NCI-H69 (cell line): ENCODE measurements around the gene IL17A.

Experiments
- DNase-seq: peaks from one replicate; lab custom pipeline; 2025; lab: John Stamatoyannopoulos, UW

IL17A gene

DNA sequence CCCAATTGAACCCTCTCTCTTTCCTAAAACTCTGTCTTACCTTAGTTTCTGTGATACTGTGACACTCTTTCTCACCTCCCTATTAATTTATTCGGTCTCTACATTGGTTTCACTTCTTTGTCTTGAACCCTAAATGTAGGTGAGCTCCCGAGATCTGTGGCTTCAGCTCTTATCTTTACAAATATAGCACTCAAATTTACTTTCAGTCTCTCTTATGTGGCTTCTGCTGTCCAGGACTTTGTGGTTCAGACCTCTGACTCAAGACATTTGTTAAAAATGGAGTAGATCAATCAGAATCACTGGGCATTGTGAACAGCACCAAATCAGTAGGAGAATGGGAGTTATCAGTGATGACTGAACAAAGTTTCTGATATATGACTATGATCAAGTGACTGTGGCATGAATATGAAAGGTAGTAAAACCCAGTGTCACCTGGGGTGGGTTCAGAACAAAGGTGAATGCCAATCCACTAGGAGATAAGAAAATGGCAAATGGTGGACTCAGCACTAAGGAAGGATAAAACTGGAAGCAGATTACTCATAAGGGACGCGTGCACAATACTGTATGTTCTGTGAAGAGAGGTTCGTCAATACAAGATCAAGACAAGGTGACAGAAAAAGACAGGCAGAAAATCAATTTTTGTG is 30.9 kb downstream of the IL17A start:
- DNase-seq: no peak

GRCh38 chr6:52217761-52218160 is 31.6 kb downstream of the IL17A start:
- DNase-seq: no peak

DNA sequence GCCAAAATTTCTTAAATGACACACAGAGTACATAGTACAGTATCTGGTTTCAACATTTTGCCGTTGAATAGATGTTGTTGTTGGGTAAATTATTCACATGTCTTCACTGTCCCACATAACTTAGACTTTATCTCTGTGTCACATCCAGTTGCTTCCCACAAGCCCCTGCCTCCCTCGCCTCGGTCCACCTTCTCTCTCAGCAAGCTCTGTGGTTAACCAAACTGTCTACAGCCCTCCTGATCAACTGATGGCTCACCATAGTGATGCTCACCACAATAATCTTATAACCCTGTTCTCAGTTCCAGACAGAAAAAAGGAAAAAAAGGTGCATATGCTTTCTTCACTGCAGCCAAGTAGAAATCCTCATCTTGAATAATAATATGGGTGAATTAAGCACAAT is 35.1 kb downstream of the IL17A start:
- DNase-seq: no peak

DNA sequence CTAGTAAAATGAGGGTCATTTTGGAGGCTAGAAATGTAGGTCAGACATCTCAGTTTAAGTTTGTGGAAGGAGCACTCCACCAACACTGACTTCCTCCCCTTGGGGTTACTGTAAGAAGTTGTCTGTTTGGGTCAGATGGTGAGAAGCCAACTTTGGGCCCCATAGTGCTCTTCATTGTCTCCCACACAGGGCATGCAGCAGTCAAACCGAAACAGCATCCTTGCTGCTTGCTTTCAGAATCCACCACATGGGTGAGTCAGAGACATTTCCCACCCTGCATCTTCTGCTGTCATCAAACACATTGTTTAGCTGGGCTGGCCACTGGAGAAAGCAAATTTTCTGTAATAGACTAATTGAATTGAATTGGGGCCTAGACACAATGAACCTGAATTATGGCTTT is 41.3 kb downstream of the IL17A start:
- DNase-seq: no peak

DNA sequence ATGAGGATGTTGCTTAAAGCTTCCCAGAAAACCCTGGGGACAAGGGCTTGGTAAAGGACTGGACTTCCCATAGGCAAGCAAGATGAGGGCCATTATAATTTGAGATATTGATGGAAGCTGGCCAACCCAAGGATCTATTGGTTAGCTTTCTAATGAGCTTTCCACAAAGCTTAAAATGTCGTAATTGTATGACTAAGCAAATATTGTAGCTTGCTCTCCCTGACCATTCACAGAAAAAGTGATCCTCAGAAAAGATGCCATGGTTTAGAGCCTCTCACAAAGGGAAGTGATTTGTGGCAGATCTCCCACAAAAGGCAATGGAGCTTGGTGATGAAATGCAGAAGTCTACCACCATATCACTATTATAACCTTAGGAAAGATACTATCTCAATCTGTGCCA is 44.5 kb downstream of the IL17A start:
- no peak for DNase-seq

GRCh38 chr6:52231406-52232127 is 45.4 kb downstream of the IL17A start:
- no peak for DNase-seq

GRCh38 chr6:52233005-52233404 is 46.8 kb downstream of the IL17A start:
- DNase-seq: no peak

DNA sequence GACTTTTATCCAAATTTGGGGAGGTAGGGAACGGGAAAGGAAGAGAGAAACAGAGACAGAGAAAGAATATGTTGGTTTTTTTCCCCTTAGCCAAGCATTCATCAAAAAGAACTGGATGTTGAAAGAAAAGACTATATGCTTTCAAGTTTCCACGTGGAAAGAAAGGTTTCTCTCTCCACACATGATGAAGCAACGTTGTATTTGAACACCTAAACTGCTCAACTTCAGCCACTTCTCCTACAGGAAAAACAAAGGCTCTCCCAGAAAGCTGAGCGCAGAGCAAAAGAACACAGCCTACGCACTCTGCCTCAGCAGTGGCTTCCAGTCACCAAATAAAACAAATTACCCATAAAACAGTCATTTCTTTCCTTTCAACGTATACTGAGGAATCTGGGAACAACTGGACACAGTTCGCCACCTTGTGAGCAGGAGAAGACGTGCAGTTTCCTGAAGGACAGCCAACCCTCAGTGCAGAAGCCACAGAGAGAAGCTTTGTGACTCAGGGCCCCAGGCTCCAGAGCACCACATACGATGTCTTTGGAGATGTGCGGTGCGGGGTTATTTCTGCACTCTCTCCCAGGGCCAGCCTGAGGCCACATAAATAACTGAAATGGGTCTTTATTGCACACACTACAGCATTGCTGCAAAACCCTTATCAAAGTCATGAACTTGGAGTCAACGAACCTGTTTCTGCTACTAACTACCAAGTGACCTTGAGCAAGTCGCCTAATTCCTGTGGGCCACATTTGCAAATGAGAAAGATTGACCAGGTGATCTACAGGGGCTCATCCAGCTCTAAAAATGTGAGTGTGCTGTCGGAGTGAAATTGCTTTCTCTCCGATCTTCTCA is 48.0 kb downstream of the IL17A start:
- DNase-seq: peak; percentile 85
